H9 (cell line): ENCODE data around the gene CADPS2. TPM values are rescaled to one million over a fixed set of nuclear protein-coding genes. Genes with fewer than 3 reads are reported as not detected.

Experiments
- DNase-seq: peaks from one replicate; pipeline ENCODE4 v3.0.0-alpha.2; 2017
- H2AFZ ChIP-seq: one replicate; pipeline ENCODE4 v1.6.1; 2013; ENCODE audit warnings: mild to moderate bottlenecking, low read length, control low read depth, moderate library complexity
- H2AK5ac ChIP-seq: 2 replicates; pipeline ENCODE4 v1.6.1; 2013; ENCODE audit warnings: low read length, control low read depth, mixed read lengths; ENCODE audit not compliant: insufficient read length
- H2BK120ac ChIP-seq: one replicate; pipeline ENCODE4 v1.6.1; 2013; ENCODE audit warnings: low read depth, mild to moderate bottlenecking, low read length, control low read depth, inconsistent platforms; ENCODE audit not compliant: poor library complexity, severe bottlenecking
- H2BK12ac ChIP-seq: 2 replicates; pipeline ENCODE4 v1.6.1; 2013; ENCODE audit warnings: low read length, control low read depth, mixed read lengths, low read depth; ENCODE audit not compliant: insufficient read length
- H2BK15ac ChIP-seq: 2 replicates; pipeline ENCODE4 v1.6.1; 2013; ENCODE audit warnings: low read depth, low read length, control low read depth
- H2BK20ac ChIP-seq: one replicate; pipeline ENCODE4 v1.6.1; 2013; ENCODE audit warnings: low read depth, mild to moderate bottlenecking, low read length, control low read depth, inconsistent platforms; ENCODE audit not compliant: poor library complexity, severe bottlenecking
- H2BK5ac ChIP-seq: 2 replicates; pipeline ENCODE4 v1.6.1; 2013; ENCODE audit warnings: low read length, control low read depth, mixed read lengths; ENCODE audit not compliant: insufficient read length
- H3K14ac ChIP-seq: 2 replicates; pipeline ENCODE4 v1.6.1; 2013; ENCODE audit warnings: low read length, control low read depth; ENCODE audit not compliant: insufficient read depth
- H3K18ac ChIP-seq: 2 replicates; pipeline ENCODE4 v1.6.1; 2013; ENCODE audit warnings: low read depth, mild to moderate bottlenecking, mixed read lengths, low read length, control low read depth; ENCODE audit not compliant: insufficient read length
- H3K23ac ChIP-seq: 2 replicates; pipeline ENCODE4 v1.6.1; 2013; ENCODE audit warnings: low read length, control low read depth, mixed read lengths, low read depth; ENCODE audit not compliant: insufficient read length
- H3K23me2 ChIP-seq: 2 replicates; pipeline ENCODE4 v1.6.1; 2013; ENCODE audit warnings: low read depth, mild to moderate bottlenecking, mixed read lengths, low read length, control low read depth; ENCODE audit not compliant: insufficient read length, poor library complexity, severe bottlenecking
- H3K27ac ChIP-seq: 2 replicates; pipeline ENCODE4 v1.5.1; 2013; ENCODE audit warnings: low read length, control low read depth, mixed read lengths, low read depth; ENCODE audit not compliant: insufficient read length
- H3K27me3 ChIP-seq: 2 replicates; pipeline ENCODE4 v1.6.1; 2013; ENCODE audit warnings: low read length, control low read depth, inconsistent platforms; ENCODE audit not compliant: insufficient read depth
- H3K4ac ChIP-seq: 2 replicates; pipeline ENCODE4 v1.6.1; 2013; ENCODE audit warnings: low read depth, mild to moderate bottlenecking, control low read depth, inconsistent platforms, low read length, moderate library complexity
- H3K4me1 ChIP-seq: 2 replicates; pipeline ENCODE4 v1.6.1; 2013; ENCODE audit warnings: low read length, control low read depth, inconsistent platforms; ENCODE audit not compliant: insufficient read depth
- H3K4me2 ChIP-seq: 2 replicates; pipeline ENCODE4 v1.6.1; 2013; ENCODE audit warnings: low read length, control low read depth, mixed read lengths; ENCODE audit not compliant: insufficient read length, insufficient read depth
- H3K56ac ChIP-seq: 2 replicates; pipeline ENCODE4 v1.6.1; 2013; ENCODE audit warnings: low read depth, mild to moderate bottlenecking, mixed read lengths, low read length, control low read depth; ENCODE audit not compliant: insufficient read length
- H3K79me1 ChIP-seq: 2 replicates; pipeline ENCODE4 v1.6.1; 2013; ENCODE audit warnings: low read depth, mild to moderate bottlenecking, moderate library complexity, low read length, control low read depth, inconsistent platforms; ENCODE audit not compliant: insufficient read depth, poor library complexity, severe bottlenecking
- H3K79me2 ChIP-seq: 2 replicates; pipeline ENCODE4 v1.6.1; 2013; ENCODE audit warnings: low read length, control low read depth, inconsistent platforms; ENCODE audit not compliant: insufficient read depth
- H3K9ac ChIP-seq: 2 replicates; pipeline ENCODE4 v1.6.1; 2013; ENCODE audit warnings: low read length, control low read depth, mixed read lengths; ENCODE audit not compliant: insufficient read length; ENCODE audit errors: extremely low read depth
- H3K9me3 ChIP-seq: one replicate; pipeline ENCODE4 v1.6.1; 2013; ENCODE audit warnings: low read depth, low read length, inconsistent platforms; ENCODE audit not compliant: control insufficient read depth
- H3T11ph ChIP-seq: one replicate; pipeline ENCODE4 v1.6.1; 2013; ENCODE audit warnings: mild to moderate bottlenecking, low read length, control low read depth, inconsistent platforms
- H4K20me1 ChIP-seq: one replicate; pipeline ENCODE4 v1.6.1; 2013; ENCODE audit not compliant: control insufficient read depth, insufficient read length, insufficient read depth
- H4K5ac ChIP-seq: 2 replicates; pipeline ENCODE4 v1.6.1; 2013; ENCODE audit warnings: low read depth, mild to moderate bottlenecking, mixed read lengths, low read length, control low read depth; ENCODE audit not compliant: insufficient read length
- H4K8ac ChIP-seq: replicated peaks from 2 replicates; pipeline ENCODE4 v1.6.1; 2013; ENCODE audit warnings: low read length, control low read depth, mixed read lengths, low read depth; ENCODE audit not compliant: insufficient read length
- H4K91ac ChIP-seq: 2 replicates; pipeline ENCODE4 v1.6.1; 2013; ENCODE audit warnings: low read depth, mild to moderate bottlenecking, moderate library complexity, mixed read lengths, low read length, control low read depth; ENCODE audit not compliant: insufficient read length
- H3K27ac Mint-ChIP-seq, 3 experiments: 2 replicates in 2 of 3; 3 replicates in 1 of 3; pipeline ENCODE4 v1.8.0; 2020 to 2021; ENCODE audit warnings: mixed read lengths in 3 of 3, mild to moderate bottlenecking in 1 of 3, moderate library complexity in 1 of 3
- H3K27me3 Mint-ChIP-seq: 2 replicates; pipeline ENCODE4 v1.8.0; 2021; ENCODE audit warnings: low read depth, mild to moderate bottlenecking, moderate library complexity, mixed read lengths
- H3K36me3 Mint-ChIP-seq, 3 experiments: 2 replicates in 2 of 3; 3 replicates in 1 of 3; pipeline ENCODE4 v1.8.0; 2020 to 2021; ENCODE audit warnings: low read depth in 3 of 3, mixed read lengths in 3 of 3; ENCODE audit not compliant: insufficient read depth in 1 of 3
- H3K4me1 Mint-ChIP-seq, 2 experiments: 2 replicates each; pipeline ENCODE4 v1.8.0; 2020; ENCODE audit warnings: mixed read lengths in 2 of 2
- H3K4me3 Mint-ChIP-seq, 2 experiments: 2 replicates in 1 of 2; 3 replicates in 1 of 2; pipeline ENCODE4 v1.8.0; 2020 to 2021; ENCODE audit warnings: mild to moderate bottlenecking in 2 of 2, mixed read lengths in 2 of 2, moderate library complexity in 1 of 2
- H3K9me3 Mint-ChIP-seq, 2 experiments: 2 replicates in 1 of 2; 3 replicates in 1 of 2; pipeline ENCODE4 v1.8.0; 2020; ENCODE audit warnings: mild to moderate bottlenecking in 2 of 2, mixed read lengths in 2 of 2, moderate library complexity in 1 of 2
- CTCF ChIP-seq: fragments of 200-600 bp; sonication (generic); conservative IDR thresholded peaks from 3 replicates; pipeline ENCODE4 v1.8.0; 2021; ENCODE audit warnings: antibody characterized with exemption, mild to moderate bottlenecking
- WGBS: extraction: QIAGEN DNeasy Blood & Tissue Kit; methylation state at CpG from one replicate; pipeline ENCODE4 v1.1.7; 2013; ENCODE audit warnings: missing lambda C conversion rate, low lambda C conversion rate, mixed read lengths; ENCODE audit not compliant: insufficient read length; ENCODE audit errors: extremely low coverage; 5-methylcytosine and 5-hydroxymethylcytosine counted together
- total RNA-seq: library from RNA; stranded (reverse); gene quantifications from 2 replicates; pipeline ENCODE4 v1.2.1, GENCODE V29; 2021

CADPS2 gene
- total RNA-seq, 1 experiment from 2014 or later = 7.1 TPM

- Histone ChIP-seq H3T11ph (no peak overlapping the region), H3K18ac (no peak overlapping the region), H2AFZ (no peak overlapping the region), H2AK5ac (no peak overlapping the region), H3K14ac (no peak overlapping the region), H3K79me1 (no peaks in the 10 kb centered on the region), H2BK12ac (no peak overlapping the region), H3K79me2 (no peaks in the 10 kb centered on the region), H3K4me2 (no peak overlapping the region), H4K8ac (no peak overlapping the region), H3K9me3 (peaks cover 5% of the 10 kb centered on the region), H3K9ac (no peak overlapping the region), H3K4ac (no peak overlapping the region), H2BK120ac (no peak overlapping the region), H2BK20ac (no peak overlapping the region), H3K56ac (no peak overlapping the region), H3K4me1 (peaks cover 7% of the 10 kb centered on the region; the same call in 1 of the 2 replicates), H4K5ac (no peak overlapping the region), H3K27me3 (no peaks in the 10 kb centered on the region), H2BK5ac (no peak overlapping the region), H4K20me1 (no peaks in the 10 kb centered on the region), H4K91ac (no peak overlapping the region), H3K23me2 (no peaks in the 10 kb centered on the region), H2BK15ac (no peak overlapping the region), H3K27ac (no peak overlapping the region), H3K23ac (no peak overlapping the region)
- Mint-ChIP-seq H3K9me3 (peaks cover 10 to 13% of the 10 kb centered on the region in 2 experiments), H3K4me3 (no peak overlapping the region), H3K4me1 (peaks cover 23 to 33% of the 10 kb centered on the region in 2 experiments), H3K36me3 (peaks cover 9 to 12% (median 9%) of the 10 kb centered on the region in 3 experiments), H3K27me3 (no peaks in the 10 kb centered on the region), H3K27ac (no peak overlapping the region)
- no peak for DNase-seq
- TF ChIP-seq CTCF = peak; percentile 43
- WGBS = no CpG with 5 or more reads among the region's 13 CpGs
These were observed 196.7 kb downstream of the CADPS2 start for GRCh38 chr7:122689346-122690109.
